ENCODE results near the gene TNIP3.
A peak's percentile ranks its signal among the peaks of the same experiment; 100 is the strongest.
"Not testable (repeated sequence)": the region's sequence is repeated elsewhere in the genome, so short reads cannot be mapped to it uniquely, and the experiment has no call there.

The TNIP3 gene

DNA sequence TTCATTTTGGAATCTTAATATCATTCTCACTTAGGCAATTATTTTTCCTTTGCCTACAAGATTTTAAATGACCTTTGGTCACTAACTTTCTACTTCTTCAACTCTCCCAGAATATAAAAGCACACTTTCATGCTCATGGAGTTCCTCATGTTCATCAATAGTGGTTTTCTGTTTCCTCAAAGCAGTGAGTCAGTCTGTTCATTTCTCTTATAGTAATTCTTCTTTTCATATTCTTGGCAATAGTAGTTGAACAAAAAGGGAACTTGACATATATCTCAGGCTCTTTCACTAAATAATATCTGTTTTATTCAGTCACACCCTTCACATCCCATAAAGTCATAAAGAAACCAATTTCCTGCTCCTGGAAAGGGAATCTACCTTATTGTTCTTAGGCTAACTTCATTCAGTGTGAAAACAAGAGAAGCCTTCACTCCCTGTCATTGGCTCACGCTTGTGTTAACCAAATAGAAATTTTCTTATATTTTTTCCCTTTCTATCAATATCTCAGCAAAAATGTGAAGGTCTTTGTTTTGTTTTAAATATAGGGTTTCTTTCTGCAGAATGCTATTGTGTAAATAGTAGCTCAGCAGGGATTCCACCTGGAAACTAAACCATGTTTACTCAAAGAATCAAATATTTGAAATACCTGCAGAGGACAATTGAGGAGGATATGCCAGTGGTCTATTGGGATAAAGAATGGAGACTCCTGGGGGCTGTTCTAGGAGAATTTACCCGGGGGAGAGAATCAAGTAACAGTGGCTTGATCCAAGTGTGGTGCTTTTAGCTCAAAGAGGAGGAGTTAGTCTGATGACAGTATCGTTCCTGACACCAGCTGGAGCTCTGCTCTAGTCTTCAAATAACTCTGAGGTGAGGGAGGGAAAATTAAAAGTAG lies 13.4 kb upstream of the TNIP3 start:
- no peak for DNase-seq

DNA sequence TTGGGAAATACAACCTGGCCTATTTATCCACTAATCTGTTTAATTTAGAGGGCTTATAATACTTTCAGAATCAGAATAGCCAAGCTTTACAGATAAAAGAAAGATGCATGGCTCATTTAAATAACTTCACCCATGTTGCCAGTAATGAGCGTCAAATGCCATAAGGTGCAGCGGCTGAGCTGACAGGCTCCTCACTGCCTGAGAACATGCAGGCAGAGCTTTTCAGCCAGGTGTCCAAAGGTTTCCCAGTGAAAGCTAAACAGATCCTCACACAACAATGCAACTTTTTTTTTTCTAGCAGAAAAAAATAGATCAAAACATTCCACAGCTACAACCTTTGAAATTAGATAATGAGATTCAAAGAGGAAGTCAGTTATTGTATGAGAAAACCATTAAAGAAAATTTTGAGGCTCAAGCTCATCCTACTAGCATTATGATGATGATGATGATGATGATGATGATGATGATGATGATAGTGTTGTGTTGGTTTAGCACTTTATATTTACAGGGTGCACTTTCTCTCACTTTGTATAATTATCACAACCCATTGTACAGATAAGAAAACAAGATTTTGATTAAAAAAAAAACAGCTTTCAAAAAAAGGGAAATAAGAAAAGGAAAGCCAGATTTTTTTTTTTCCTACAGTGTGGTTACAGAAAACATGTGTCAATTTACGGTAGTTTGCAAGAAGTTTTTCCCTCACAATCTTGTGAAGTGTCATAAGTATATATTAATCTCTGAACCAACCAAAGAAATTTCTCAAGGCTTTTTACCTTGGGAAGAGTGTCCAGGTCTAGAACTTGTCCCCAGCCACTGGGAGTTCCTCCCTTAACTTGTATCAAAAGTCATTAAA lies 12.2 kb upstream of the TNIP3 start:
- no peak for DNase-seq

DNA sequence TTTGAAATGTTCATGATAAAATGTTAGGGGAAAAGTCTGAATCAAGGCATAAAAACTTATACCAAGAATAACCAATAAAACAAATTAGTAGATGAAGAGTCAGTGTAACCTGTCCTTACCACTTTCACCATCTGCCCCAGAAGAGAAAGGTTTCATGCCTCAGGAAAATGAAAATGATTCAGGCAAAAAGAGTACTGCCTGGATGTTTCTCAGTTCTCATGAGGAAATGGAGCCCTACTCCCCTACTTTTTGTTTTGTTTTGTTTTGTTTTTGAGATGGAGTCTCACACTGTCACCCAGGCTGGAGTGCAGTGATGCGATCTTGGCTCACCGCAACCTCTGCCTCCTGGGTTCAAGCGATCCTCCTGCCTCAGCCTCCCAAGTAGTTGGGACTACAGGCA lies 7.4 kb upstream of the TNIP3 start:
- not testable (repeated sequence) for DNase-seq

DNA sequence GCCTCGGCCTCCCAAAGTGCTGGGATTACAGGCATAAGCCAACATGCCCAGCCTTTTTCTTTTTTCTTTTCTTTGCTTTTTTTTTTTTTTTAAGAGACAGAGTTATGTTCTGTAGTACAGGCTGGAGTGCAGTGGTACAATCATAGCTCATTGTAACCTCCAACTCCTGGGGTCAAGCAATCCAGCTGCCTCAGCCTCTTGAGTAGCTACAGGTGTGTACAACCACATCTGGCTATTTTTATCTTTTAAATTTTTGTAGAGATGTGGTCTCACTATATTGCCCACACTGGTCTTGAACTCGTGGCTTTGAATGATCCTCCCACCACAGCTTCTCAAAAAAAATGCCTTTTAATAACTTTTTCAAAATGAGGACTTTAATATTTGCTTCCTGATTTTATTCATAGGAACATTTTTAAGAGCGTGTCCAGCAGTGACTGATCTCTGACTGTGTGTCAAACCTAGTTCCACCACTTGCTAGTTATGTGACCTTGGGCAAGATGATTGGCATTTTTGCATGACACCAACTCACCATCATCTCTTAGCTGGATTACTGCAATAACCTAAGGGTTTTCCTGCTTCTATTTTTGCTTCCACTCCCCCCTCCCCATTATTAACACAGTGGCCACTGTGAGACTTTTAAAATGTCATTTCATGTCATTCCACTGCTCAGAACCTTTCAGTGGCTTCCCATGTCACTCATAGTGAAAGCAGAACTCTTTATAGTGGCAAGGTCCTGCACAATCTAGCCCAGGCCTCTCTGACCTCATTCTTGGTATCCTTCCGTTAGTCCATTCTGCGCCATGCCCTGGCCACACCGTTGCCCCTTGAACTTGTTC lies 4.5 kb upstream of the TNIP3 start:
- no peak for DNase-seq

DNA sequence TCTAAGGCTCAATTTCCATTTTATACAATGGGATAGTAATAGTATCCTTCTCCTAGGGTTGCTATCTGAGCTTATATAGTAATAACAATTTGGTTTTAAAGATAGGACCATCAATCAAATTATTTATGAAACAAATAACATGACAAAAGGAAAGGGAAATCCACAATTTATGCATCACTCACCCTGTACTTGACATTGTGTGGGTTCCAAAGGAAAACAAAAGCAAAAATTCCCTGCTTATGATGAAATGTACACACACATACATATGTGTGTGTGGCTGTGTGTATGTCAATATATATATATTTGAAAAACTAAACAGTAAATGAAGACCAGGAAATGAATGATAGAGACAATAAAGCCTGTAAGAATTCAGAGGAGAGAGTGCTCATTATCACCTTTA lies 2.9 kb upstream of the TNIP3 start:
- DNase-seq, result no peak

DNA sequence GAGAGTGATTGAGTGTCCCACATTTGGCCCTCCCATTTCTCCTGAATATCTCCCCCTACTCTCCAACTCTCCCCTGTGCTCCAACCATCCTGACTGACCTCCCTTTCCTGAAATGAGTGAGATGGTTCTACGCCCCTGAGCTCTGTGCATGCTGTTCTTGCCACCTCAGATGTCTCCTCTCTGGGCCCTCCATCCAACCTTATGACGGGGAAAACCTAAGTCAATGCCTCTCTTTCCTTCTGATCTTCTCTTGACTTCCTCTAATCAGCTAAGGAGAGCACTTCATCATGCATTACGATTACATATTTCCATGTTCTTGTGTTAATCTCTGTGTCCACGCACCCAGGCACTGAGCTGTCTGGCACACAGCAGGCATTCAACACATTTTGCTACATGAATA lies 1.1 kb upstream of the TNIP3 start:
- DNase-seq, result no peak

DNA sequence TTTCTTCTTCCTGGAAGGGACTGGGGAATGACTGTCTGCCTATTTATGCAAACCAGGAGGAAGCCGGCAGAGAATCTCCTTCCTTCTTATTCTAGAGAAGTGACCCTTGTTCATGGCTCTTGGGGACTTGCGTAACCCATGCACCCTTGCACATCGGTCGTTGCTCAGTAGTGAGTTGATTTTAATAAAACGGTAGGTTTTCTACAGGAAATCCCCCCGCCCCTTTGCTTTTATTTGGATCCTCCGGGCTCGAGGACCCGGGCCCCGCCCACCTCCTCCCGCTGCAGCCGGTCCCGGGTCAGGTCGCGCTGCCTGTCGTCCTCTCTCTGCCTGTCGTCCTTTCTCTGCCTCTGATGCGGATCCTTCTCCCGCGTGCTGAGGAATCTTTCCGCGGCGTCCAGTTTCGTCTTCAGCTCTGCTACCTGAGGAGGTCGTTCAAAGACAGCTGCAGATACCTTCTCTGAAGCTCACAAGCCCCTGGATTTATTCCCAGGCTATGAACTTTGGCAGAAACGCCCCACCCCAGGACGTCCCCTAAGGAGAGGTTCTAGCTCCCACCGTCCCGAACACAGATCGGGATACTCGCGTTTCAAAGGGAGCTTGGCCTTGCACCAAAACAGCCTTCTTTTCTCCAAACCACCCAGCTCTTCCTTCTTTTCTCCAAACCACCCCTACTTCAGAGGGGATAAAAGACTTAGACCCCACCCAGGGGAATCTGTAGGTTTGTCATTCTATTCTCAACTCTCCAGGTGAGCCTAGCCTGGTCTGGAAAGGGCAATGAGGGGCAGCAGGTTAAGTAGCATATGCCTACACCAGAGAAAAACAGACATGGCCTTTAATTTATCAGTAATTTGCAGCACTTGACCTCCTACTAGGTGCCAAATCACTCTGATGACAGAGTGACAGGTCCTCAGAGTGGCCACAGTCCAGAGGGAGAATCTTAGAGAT lies 7.0 kb downstream of the TNIP3 start:
- peak; percentile 12 for DNase-seq

DNA sequence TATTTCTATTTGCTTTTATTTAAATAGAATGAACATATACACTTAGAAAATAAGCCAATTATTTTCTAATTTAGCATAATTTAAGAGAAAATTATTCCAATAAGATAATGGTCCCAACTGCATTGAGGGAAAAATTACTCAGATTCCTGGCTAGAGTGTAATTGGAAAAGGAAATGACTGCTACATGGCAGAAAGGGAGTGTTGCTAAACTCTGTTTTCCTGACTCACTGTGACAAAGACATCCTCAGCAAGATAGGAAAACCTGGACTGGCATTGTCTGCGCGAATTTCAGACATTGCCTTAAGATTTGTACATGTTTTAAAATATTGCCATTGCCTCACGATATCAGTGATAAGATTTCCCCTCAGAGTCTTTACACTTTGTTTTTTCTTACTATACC lies 8.2 kb downstream of the TNIP3 start:
- DNase-seq, result peak; percentile 89

DNA sequence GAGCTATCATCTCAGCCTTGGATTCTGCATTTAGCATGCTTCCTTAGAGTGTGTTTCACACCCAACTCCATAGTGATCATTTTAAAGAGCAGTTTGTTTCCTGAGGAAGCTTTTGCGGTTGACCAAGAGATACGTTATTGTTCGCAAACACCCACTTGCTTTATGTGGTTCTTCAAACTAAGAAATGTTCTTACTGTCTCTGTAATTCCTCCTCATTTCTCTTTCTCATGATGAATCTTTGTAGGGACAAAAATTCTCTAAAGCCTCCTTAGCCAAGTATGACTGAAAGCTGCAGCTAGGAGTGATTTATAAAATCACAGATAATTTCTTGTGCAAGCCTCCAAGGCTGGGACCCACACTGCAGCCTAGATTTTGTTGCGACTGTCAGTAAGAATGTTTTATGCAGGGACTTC lies 10.0 kb downstream of the TNIP3 start:
- DNase-seq, result no peak

DNA sequence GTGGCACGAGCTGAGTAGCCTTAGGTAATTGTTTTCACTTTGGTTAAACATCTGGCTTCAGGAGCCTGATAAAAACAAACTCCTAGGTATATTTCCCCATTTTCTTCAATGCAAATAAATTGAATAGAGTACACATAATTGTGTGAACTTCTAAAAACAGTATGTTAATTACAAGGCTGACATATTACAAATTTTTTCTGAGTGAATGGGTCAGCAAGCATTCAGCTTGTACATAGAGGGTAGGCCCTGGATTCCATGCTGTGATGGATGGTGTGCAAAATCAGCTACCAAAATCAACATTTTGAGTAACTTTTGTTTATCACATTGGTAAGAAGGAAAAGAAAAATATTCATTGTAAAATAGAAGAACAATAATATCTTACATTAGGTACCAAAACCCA lies 12.2 kb downstream of the TNIP3 start:
- DNase-seq, result no peak

DNA sequence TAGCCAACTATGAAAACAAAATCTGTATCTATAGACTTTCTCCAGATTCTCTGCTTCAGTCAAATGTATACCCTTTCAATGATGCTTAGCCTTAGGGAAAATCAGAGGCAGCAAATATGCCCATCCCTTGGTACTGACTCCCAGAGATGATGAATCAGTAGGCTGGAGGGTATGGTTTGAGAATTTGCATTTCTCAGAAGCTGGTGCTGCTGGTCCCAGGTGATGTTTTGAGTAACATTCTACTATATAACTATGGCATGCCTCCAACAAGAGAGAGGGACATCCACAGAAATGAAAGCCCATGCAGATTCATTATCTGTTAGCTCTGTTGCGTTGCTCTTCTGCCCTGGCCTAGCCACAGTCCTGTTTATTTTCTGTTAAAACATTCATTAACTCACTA lies 13.6 kb downstream of the TNIP3 start:
- DNase-seq, result no peak

DNA sequence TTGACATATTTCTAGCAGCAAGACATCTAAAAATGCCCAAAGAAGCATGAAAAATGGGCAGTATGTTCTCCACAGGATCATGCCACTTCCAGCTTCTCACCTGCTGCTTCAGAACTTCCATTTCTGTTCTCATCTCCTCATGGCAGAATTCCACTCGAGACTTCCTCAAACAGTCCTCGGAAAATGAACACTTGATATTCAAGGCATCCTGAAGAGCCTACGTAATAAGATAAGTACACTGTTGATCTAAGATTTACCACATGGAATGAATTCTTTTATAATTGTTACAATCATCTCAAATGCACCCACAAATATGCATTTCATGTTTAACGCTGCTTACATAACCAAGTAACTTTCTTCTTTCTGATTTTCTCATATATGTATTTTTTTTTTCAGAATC lies 14.1 kb downstream of the TNIP3 start:
- DNase-seq, result peak; percentile 23

DNA sequence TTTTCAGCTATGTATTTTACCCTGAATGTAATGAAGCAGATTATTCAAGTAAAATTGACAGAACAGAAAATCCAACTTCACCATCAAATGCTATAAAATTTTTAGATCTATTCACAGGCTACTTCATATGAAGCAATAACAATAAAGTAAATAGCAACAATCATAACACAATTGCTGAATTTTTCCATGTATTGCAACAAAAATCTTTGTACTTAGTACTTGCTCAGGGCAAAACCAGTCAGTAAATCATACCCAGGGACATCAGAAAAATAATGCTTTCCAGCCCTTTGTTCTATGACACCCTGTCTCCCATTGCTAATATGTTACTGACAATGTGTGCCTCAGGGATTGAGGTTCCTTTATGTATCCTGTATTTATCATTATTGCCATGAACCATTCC lies 15.5 kb downstream of the TNIP3 start:
- DNase-seq, result no peak

DNA sequence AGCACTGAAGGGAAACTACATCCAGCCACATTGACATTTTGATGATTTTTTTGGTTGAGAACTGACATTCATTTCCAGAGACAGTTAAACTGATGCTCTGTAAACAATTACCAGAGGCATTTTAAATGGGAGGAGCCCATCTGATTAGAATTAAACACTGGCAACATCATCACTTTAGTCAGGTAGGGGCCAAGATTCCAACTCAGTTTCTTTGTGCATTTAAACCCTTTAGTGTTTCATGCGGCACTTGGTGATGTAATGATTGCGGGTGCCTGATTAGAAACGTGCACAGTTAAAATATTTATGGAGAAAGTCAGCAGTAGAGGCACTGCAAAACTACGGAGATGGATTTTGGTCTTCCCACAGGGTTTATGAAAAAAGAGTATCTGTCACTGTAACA lies 16.1 kb downstream of the TNIP3 start:
- DNase-seq, result peak; percentile 86

DNA sequence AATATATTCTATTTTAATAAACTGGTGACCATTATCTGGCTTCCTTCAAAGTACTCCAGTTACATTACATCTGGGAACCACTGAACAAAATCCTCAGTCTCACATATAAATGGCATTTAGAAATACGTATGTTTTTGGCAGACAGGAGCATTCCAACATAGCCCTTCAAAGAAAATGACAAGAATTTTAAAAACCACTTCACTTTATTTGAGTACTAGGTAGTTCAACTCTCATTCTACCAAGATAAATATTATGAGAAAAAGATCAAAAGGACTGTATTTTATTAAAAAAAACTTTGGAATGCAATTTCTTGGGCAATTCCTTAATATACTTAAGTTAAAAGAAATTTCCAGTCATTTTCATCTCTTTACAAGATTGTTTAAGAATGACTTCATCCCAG lies 17.6 kb downstream of the TNIP3 start:
- DNase-seq, result peak; percentile 84

DNA sequence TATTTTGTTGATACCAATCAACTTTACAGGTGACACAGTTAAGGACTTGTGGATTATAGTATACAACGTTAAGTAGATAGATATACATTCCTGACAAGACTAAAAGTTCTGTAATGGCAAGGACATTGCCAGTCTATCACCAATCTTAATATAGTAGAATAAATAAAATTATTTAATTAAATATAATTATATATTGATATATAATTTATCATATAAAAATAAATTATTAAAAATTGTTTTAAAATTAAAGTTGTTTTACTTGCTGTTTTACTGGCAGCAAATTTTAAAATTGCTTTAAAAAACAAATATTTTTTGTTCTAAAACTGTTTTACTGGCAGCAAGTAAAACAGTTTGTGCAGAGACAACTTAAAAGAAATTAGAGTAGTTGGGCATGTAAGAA lies 18.7 kb downstream of the TNIP3 start:
- no peak for DNase-seq

DNA sequence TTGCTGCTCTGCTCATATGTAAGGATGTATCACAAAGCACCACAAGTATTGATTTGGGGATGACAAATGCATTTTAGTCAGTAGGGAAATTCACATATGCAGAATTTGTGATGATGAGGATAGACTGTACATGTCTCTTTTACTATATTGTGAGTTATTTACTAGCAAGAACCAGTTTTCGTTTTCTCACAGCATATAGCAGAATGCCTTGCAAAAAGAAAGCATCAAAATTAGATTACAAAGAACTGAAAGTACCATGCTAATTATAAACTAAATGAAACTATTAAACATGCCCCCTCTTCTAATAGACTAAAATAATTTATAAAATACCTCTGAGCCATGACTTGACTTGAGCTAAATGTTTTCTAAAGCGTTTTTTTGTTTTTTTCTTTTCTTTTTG lies 20.1 kb downstream of the TNIP3 start:
- no peak for DNase-seq

DNA sequence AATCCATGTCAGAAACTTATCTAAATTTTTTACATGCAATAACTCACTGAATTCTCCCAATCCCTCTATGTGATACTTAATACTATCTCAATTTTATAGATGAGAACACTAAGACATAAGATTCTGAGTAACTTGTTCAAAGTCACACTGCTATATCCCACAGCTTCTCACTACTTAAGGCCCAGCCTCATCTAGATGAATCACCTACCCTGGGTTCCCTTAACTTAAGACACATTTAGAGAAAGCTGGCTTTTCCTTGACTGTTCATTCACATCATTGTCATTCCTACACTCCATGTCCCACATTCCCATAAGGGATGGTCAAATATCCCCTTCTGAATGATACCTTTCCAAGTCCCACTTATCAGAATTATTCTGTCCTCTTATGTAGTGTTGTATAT lies 21.0 kb downstream of the TNIP3 start:
- peak; percentile 35 for DNase-seq

DNA sequence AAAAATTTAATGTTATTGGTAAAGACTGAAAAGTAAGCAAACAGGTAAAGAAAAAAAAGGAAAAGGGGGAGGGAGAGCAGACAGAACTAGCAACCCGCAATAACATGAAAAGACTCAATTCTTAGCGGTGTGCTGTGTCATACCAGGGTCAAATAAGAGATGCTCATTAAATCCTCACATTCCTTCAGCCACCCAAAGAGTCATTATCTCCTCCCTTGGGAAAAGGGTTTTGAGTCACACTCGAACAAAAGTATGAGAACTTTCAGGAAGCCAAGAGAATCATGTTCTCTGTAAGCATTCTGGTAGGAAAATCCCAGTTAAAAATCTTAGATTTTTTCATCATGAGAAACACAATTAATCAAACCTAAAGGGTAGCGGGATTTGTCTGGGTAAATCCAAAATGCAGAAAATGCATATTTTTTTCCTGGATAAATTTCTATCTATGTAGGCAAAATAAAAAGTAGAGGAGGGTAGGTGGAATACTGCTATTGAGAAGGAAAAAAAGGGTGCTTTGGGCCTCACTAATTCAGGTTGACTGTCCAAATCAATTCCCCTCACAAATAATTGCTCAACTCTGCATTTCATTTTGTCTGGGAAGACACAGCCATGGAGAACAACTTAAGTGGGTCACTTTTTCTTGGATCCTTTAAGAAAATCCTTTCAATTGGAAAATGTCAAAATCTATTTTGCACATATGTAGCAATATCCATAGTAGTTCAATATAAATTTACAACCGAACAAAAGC lies 23.2 kb downstream of the TNIP3 start:
- peak; percentile 95 for DNase-seq

DNA sequence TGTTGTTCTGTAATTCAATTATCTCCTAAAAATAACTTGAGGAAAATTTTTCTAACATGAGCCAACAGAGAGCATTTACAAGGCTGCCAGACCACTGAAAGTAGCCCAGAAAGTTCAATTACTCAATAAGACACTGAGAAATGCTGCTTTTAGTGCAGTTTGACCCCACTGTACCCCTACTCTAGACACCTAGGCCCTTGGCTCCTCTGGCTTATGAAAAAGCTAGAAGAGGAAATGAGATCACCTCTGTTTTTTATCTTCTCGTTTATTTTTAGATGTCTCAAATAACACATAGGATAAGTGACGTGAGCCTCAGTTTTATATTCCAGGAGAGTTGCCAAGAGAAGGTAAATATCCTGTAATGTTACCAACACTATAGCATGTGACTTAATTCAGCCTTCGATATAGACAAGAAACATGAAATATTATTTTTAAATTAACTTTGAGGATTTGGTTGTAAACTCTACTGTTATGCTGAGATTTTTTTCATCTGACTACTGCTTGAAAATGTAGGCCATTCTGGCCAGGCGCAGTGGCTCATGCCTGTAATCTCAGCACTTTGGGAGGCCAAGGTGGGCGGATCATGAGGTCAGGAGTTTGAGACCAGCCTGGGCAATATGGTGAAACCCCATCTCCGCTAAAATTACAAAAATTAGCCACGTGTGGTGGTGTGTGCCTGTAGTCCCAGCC lies 24.4 kb downstream of the TNIP3 start:
- DNase-seq, result peak; percentile 87

All from fibroblast of upper back skin (primary cell).